ENCODE measurements around the gene ENPEP. TPM values are rescaled to one million over a fixed set of nuclear protein-coding genes. Genes with fewer than 3 reads are reported as not detected.

Gene ENPEP
- total and polyA plus RNA-seq, 9 of the 15 experiments (the other 6 are each of a cell fraction or from before 2014, with no cell fraction given), result 0.01 TPM; not detected in 7

DNA sequence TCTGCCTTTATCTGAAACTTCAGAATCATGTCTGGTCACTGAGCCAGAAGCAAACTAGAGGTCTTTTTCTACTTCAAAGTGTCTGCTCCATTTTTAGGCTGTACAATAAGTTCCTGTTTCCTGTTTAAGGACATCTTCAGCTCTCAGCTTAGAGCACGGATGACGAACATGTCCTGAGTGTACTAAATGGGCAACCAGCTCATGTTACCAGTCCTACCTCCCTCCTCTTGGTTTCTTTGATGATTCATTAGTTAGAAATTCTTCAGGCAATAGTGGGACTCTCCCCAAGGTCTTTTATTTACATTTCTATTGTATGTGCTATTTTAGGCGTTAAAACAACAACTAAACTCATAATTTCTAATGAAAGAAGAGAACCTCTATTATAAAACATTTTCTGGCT lies 58.0 kb downstream of the ENPEP start:
- no peak for DNase-seq (ENCODE audit: extremely low read depth in 1 of 4, low spot score in 3 of 4)
- no peaks in the 10 kb centered on the region for H3K79me2 ChIP-seq (ENCODE audit: control insufficient read depth, insufficient read depth, low read length)
- ATAC-seq, result no peak
- H3K4me3 ChIP-seq, result no peak overlapping the region
- TF ChIP-seq SRSF3 (IDR thresholded peaks at IDR 0.05; ENCODE audit: insufficient read depth, low read length), result no peak
- TF ChIP-seq, protein P1, sequence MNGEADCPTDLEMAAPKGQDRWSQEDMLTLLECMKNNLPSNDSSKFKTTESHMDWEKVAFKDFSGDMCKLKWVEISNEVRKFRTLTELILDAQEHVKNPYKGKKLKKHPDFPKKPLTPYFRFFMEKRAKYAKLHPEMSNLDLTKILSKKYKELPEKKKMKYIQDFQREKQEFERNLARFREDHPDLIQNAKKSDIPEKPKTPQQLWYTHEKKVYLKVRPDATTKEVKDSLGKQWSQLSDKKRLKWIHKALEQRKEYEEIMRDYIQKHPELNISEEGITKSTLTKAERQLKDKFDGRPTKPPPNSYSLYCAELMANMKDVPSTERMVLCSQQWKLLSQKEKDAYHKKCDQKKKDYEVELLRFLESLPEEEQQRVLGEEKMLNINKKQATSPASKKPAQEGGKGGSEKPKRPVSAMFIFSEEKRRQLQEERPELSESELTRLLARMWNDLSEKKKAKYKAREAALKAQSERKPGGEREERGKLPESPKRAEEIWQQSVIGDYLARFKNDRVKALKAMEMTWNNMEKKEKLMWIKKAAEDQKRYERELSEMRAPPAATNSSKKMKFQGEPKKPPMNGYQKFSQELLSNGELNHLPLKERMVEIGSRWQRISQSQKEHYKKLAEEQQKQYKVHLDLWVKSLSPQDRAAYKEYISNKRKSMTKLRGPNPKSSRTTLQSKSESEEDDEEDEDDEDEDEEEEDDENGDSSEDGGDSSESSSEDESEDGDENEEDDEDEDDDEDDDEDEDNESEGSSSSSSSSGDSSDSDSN (IDR thresholded peaks at IDR 0.05; ENCODE audit: borderline replicate concordance in 1 of 2, low read depth in 2 of 2, low read length in 2 of 2), result no peak
- no peak overlapping the region for H3K27ac ChIP-seq (ENCODE audit: extremely low read depth, low read depth, low read length)
- FAIRE-seq, result no peak
- no peak overlapping the region for H3K4me2 ChIP-seq (ENCODE audit: insufficient read depth, low read length)
- no peaks in the 10 kb centered on the region for H3K36me3 ChIP-seq (ENCODE audit: control insufficient read depth, insufficient read depth, low read length)
- ChIA-PET CTCF (ENCODE audit: low intra/inter-chr PET ratio) (no interaction called here), POLR2A (no interaction called here)
- no peaks in the 10 kb centered on the region for H3K9me1 ChIP-seq (ENCODE audit: control insufficient read depth, insufficient read depth, low read length)
- no peaks in the 10 kb centered on the region for H3K27me3 ChIP-seq (ENCODE audit: control insufficient read depth in 2 of 2, insufficient read depth in 2 of 2, low read length in 2 of 2)
- in situ Hi-C loops (cut with MboI) (no loop called here), intact Hi-C loops (cut with micrococcal nuclease) (no loop called here)
- no peaks in the 10 kb centered on the region for H3K9me3 ChIP-seq (replicated peaks; ENCODE audit: control insufficient read depth, insufficient read depth, low read depth, low read length)
- no peak overlapping the region for H3K9ac ChIP-seq (ENCODE audit: insufficient read depth in 1 of 2, low read depth in 2 of 2, low read length in 2 of 2)
- 0% methylated on average over 3 of the region's 3 CpGs for WGBS (ENCODE audit: insufficient coverage, low coverage, missing lambda C conversion rate)
- no TSS peak for BruUV-seq (replicated peaks)
- no peaks in the 10 kb centered on the region for H3K4me1 ChIP-seq (replicated peaks in 1 of 2; ENCODE audit: control insufficient read depth in 2 of 2, insufficient read depth in 2 of 2, low read length in 2 of 2)
- H4K20me1 ChIP-seq (replicated peaks; ENCODE audit: control insufficient read depth, insufficient read depth, low read length), result no peaks in the 10 kb centered on the region; the same call in 1 of the 2 replicates
- H2AFZ ChIP-seq (ENCODE audit: low read depth, low read length), result no peak overlapping the region

DNA sequence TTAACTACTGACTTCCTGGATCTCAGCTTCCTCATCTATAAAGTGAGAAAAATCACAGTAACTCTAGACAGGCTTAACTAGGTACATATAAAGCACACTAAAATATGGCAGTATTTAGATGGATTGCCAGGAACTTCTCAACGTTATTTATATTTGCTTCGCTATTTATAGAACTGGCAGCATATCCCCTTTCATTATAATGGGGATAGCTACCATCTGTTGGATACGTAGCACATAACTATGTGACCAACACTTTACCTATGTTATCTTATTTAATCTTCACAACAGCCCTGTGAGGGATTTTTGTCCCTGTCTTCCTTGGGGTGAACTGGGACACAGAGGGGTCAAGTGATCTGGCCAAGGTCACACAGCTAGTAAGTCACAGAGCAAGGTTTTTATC lies 64.6 kb downstream of the ENPEP start:
- Histone ChIP-seq H4K20me1 (replicated peaks; ENCODE audit: control insufficient read depth, insufficient read depth, low read length) (no peaks in the 10 kb centered on the region), H3K9me1 (ENCODE audit: control insufficient read depth, insufficient read depth, low read length) (no peaks in the 10 kb centered on the region), H3K4me2 (ENCODE audit: insufficient read depth, low read length) (no peak overlapping the region), H3K9me3 (replicated peaks; ENCODE audit: control insufficient read depth, insufficient read depth, low read depth, low read length) (no peaks in the 10 kb centered on the region), H3K4me3 (no peak overlapping the region), H2AFZ (ENCODE audit: low read depth, low read length) (no peak overlapping the region), H3K4me1 (replicated peaks in 1 of 2; ENCODE audit: control insufficient read depth in 2 of 2, insufficient read depth in 2 of 2, low read length in 2 of 2) (no peaks in the 10 kb centered on the region), H3K79me2 (ENCODE audit: control insufficient read depth, insufficient read depth, low read length) (no peaks in the 10 kb centered on the region), H3K36me3 (ENCODE audit: control insufficient read depth, insufficient read depth, low read length) (no peaks in the 10 kb centered on the region), H3K27me3 (ENCODE audit: control insufficient read depth in 2 of 2, insufficient read depth in 2 of 2, low read length in 2 of 2) (no peaks in the 10 kb centered on the region), H3K27ac (ENCODE audit: extremely low read depth, low read depth, low read length) (no peak overlapping the region), H3K9ac (ENCODE audit: insufficient read depth in 1 of 2, low read depth in 2 of 2, low read length in 2 of 2) (no peak overlapping the region)
- ATAC-seq, result no peak
- intact Hi-C loops (cut with micrococcal nuclease) (no loop called here), in situ Hi-C loops (cut with MboI) (no loop called here)
- no peak for FAIRE-seq
- no TSS peak for BruUV-seq (replicated peaks)
- TF ChIP-seq MED1 (CRISPR knock-in tag; IDR thresholded peaks at IDR 0.05; ENCODE audit: borderline replicate concordance), result no peak
- no peak for TF ChIP-seq GABPB1 (CRISPR knock-in tag; IDR thresholded peaks at IDR 0.05)
- no peak for TF ChIP-seq ZNF23 (CRISPR knock-in tag; IDR thresholded peaks at IDR 0.05)
- no peak for TF ChIP-seq SMARCA5 (IDR thresholded peaks at IDR 0.05)
- TF ChIP-seq, protein P2, sequence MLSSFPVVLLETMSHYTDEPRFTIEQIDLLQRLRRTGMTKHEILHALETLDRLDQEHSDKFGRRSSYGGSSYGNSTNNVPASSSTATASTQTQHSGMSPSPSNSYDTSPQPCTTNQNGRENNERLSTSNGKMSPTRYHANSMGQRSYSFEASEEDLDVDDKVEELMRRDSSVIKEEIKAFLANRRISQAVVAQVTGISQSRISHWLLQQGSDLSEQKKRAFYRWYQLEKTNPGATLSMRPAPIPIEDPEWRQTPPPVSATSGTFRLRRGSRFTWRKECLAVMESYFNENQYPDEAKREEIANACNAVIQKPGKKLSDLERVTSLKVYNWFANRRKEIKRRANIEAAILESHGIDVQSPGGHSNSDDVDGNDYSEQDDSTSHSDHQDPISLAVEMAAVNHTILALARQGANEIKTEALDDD (IDR thresholded peaks at IDR 0.05), result no peak
- TF ChIP-seq MLX (CRISPR knock-in tag; conservative IDR thresholded peaks at IDR 0.05), result no peak
- no peak for TF ChIP-seq NRF1 (conservative IDR thresholded peaks at IDR 0.05 in 1 of 2, IDR thresholded peaks at IDR 0.05 in 1 of 2)
- no peak for TF ChIP-seq NR1H2 (CRISPR knock-in tag; IDR thresholded peaks at IDR 0.05)
- no peak for TF ChIP-seq FIP1L1 (IDR thresholded peaks at IDR 0.05; ENCODE audit: low read depth, low read length, poor library complexity, severe bottlenecking)
- TF ChIP-seq BRF1 (IDR thresholded peaks at IDR 0.05; ENCODE audit: borderline replicate concordance, extremely low read depth, insufficient read length), result no peak
- TF ChIP-seq CBX5 (IDR thresholded peaks at IDR 0.05; ENCODE audit: borderline replicate concordance, low read depth), result no peak
- POLR2A ChIA-PET, result no interaction called here
- no peak for DNase-seq (ENCODE audit: extremely low read depth in 1 of 4, low spot score in 3 of 4)
- WGBS (ENCODE audit: insufficient coverage, low coverage, missing lambda C conversion rate), result 2% methylated on average over 3 of the region's 3 CpGs
- CTCF ChIA-PET (ENCODE audit: low intra/inter-chr PET ratio), result no interaction called here

Measured in K562 (cell line).